Measurements from ENCODE around the gene TLCD3A.
"Not testable (repeated sequence)": the region's sequence is repeated elsewhere in the genome, so short reads cannot be mapped to it uniquely, and the experiment has no call there.

Gene TLCD3A

DNA sequence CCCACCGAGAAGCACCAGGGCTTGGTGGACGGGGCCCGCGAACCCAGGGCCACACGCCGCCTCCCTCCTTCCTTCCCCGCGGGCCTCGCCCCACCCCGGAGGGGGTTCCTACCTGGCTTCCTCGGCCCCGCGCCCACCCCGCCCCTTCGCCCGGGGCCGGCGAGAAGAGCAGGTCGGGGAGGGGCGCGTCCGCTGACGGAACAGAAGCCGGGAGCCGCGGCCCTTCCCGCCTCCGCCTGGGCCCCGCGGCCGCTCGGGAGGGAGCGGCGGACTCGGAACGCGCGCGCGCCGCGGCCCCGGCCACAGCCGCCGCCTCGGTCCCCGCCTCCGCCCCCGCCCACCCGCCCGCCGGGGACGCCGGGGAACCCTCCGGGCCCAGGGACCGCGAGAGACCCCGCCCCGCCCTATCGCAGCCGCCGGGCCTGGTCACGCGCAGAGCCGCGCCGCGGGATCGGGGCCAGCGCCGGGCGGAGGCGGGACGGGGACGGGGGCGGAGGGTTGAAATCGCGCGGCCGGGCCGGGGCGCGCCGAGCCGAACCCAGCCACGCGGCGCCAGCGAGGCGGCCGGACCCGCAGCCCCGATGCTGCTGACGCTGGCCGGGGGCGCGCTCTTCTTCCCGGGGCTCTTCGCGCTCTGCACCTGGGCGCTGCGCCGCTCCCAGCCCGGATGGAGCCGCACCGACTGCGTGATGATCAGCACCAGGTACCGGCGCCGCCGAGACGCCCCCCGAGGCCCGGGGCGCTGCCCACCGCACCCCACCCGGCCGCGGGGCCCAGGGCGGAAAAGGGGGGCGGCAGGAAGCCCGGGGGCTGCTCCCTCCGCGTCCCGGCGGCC, at the start of gene TLCD3A:
Gene TLCD3A, plus strand, starts transcription at position 530 of the 835 bp plus-strand sequence. Its CDS starts 52 bp downstream, at position 582.
- DNase-seq, result no peak

DNA sequence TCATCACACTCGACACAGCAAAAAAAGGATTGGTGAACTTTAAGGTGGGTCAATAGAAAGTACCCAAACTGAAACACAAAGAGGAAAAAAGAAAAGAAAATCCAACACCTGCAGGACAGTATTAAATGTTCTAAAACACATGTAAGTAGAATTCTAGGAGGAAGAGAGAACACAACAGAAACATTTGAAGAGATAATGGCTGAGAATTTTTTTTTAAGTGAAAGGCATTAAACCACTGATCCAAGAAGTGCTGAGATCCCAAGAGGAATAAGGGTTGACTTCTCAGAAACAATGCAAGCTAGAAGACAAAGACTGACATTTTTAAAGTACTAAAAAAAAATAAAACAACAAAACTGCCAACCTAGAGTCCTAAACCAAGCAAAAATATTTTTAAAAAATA, 49.4 kb upstream of the TLCD3A start:
- no peak for DNase-seq

DNA sequence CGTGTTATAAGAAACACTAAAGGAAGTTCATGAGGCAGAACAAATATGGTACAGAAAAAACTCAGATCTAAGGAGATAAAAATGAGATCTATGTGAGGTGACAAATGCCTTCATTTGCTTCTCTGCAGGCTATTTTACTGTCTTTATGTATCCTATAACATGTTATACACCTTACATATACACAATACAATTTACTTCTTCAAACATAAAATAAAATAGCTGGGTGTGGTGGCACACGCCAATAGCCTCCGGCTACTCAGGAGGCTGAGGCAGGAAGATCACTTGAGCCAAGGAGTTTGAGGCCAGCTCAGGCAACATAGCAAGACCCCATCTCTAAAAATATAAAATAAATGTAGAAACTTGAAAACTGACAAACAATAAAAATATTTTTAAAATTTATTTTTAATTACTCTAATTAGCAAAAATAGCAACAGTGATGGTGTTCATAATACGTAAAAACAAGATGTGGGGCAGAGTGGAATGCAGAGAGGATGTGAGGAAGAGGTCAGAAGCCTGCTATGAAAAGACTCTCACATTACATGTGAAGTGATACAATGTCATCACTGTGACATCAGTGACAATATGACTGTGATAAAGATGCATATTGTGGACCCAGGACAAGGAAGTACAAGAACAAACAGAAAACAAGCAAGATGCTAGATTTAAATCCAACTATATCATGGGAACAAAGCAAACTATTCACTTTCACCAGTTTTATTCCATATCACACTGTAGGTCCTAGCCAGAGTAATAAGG, 48.7 kb upstream of the TLCD3A start:
- DNase-seq, result no peak

DNA sequence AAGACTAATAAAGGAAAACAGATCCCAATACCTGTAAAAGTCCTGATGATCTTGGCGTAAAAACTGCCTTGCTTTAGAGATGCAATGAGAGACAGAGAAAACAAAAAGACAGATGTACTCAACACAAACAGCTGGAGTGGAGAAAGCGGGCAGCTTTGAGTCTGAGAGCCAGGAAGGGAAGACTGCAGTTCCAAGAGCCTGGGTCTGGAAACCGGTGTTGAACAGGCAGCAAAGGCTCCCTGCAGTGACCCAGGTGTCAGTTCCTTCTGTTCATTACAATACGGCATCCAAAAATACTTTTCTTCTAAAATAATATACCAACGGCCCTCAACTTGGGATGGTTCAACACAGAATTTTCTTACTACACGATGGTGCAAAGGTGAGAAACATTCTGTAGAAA, 47.4 kb upstream of the TLCD3A start:
- no peak for DNase-seq

DNA sequence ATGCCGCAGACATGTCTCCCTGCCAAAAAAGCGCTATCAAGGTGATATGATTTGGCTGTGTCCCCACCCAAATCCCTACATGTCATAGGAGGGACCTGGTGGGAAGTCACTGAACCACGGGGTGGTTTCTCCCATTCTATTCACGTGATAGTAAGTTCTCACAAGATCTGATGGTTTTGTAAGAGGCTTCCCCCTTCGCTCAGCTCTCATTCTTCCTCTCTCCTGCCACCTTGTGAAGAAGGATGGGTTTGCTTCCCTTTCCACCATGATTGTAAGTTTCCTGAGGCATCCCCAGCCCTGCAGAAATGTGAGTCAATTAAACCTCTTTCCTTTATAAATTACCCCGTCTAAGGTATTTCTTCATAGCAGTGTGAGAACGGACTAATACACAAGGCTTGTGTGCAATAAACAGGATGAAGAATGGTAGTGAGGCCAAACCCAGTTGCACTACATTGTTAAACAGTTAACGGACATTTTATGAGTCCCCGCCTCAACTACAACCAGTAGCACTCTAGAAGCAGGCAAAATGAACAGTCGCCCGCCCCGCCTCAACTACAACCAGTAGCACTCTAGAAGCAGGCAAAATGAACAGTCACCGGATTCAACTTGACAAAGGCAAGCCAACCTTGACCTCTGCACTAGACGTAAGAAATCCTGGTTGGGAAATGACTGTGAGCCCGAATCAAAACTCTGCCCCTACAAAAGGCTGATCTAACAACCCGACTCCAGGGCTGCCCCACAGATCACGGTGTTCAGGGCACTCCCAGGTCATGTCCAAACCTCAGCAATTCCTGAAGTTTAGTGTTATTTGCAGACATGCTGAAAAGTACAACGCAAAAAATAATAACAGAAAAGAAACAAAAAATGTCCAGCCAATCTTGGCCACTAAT, 44.1 kb upstream of the TLCD3A start:
- no peak for DNase-seq

DNA sequence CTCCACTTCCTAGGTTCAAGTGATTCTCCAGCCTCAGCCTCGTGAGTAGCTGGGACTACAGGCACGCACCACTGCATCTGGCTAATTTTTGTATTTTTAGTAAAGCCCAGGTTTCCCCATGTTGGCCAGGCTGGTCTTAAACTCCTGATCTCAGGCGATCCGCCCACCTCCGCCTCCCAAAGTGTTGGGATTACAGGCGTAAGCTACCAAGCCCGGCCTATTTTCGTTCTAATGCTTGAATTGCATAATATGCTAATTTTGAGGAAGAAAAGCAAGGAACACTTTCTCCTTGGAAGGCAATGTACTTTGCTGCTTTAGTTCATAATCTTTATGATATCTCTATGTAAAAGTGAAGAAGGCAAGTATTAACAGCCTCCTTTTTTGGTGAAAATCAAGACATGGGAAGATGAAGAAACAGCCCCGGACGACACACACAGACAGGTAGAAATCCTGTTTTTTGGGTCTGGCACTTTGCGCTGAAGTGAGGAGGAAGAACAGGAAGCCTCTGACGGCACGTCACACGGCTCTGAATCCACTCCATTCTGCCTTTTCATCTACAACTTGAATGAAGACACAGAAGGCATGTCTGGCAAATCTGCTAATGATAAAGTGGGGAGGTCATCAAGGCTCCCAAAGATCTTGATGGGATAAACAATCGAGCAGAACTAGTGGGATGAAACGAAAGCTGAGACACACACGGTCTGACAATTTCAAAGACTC, 42.7 kb upstream of the TLCD3A start:
- no peak for DNase-seq

DNA sequence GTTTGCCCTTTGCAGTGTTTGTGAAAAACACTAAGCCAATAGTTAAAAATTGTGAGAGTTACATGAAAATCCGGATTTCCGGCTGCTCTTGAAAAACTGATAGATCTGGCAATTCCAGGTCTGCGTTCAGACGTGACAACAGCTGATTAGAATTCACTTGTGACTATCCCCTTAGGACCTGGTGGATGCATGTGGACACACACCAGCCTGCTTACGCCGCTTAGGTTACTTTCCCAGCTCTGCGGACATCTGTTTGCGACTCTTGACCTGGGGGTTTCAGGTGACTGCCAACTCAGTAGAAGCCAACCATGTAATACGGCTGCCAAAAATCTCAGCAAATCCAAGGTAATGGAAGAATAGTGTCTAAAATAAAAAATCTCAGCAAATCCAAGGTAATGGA, 42.0 kb upstream of the TLCD3A start:
- DNase-seq, result no peak

DNA sequence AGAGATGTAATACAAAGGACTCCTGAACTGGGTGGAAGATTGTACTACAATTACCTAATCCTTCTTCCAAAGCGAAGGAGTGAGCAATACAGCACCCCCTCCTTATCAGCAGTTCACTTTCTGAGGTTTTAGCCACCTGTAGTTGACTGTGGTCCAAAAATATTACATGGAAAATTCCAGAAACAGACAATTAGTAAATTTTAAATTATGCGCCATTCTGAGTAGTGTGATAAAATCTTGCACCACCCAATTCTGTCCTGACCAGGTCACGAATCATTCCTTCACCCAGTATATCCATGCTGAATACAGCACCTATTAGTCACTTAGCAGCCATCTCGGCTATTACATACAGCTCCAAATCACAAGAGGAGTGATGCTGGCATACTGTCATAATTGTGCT, 41.0 kb upstream of the TLCD3A start:
- DNase-seq, result no peak

DNA sequence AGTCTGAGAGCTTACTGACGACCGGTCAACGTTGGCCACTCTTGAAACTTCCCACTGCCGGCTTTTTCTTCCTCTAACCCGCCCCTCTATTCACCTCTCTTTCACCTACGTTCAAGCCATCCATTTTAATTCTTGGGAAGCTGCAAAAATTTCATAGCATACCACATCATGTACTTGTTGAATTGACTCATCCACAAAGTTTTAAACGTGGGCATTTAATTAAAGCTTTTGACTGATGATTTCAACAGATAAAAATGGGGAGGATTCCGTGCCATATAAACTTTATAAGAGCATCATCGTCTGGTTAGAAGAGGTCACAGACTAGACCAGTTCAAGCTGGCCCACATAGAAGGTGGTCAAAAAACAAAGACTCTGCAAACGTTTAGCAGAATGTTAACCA, 40.3 kb upstream of the TLCD3A start:
- DNase-seq, result no peak

DNA sequence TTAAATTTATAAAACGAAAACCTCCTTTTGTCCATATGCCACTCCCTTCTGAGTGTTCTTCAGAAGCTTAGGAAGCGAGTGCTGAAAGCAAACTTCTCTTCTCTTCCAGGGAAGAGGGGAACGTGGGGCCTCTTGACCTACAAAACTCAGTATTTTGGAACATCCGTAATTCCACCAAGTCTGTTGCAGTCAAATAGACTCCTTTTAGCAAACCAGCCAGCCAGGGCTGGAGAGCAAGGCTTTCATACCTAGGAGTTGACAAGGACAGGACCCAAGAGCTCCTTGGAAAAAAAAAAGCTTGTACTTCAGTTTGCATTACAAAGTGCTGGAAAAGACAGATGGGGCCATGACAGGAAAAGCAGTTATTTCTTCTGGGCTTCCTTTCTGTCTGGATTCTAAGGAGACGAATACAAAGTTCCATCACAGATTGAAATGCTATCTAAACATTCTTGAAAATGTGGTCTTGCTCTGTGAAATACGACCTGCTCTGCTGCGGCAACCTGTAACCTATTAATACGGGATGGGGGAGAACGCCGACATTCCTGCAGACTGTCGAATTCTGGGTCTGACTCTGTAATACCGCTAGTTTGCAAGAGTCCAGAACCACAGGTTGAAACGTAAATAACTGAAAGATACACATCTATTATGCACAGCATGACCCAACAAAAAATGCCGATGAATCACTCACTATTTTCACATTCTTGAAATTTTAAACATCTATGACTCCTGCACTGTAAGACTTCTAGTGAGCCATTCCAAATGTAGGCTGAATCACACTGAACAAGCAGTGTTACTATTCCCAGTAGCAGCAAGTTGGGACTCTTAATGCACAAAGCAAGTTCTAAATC, 38.4 kb upstream of the TLCD3A start:
- DNase-seq, result no peak

DNA sequence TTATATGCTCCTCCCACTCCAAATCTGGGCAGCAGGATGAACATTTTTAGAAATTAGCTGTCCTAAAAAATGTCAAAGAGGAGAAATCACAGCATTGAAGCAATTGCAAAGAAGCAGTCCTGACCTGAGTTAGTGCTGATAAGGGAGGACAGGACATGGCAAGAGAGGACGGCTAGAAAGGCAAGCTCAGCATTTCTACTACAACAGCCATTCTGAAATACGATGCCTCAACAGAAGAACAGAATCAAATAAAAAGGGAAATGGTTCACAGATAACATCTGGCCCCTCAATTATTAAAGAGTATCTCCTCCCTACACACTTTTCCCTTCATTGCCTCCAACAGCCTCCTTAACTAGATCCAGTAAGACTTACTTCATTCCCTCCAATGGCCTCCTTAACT, 36.0 kb upstream of the TLCD3A start:
- no peak for DNase-seq

DNA sequence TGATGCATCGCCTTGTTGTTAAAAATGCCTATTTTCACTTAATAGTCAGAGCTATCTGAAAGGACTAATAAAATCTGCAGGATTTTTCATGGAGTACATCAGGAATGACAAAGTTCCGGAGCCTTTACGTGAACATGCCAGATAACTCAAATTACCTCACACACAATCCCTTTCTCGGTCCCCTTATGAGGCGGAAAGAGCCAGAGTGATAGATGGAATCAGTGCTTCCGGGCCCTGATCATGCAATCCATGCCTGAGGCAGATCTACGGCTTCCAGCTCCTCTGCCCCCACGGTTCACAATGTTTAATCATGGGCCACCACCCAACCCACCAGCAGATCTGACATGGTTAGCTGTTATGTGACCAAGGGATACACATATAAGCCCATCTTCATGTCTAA, 34.7 kb upstream of the TLCD3A start:
- no peak for DNase-seq

DNA sequence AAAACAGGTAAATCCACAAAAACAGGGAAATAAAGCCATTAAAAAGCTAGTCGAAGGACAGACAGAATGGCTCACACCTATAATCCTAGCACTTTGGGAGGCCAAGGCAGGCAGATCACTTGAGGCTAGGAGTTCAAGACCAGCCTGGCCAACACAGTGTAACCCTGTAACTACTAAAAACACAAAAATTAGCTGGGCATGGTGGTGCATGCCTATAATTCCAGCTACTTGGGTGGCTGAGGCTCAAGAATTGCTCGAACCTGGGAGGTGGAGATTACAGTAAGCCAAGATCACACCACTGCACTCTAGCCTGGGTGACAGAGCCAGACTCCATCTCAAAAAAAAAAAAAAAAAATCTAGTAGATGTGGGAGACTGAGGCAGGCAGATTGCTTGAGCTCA, 34.3 kb upstream of the TLCD3A start:
- not testable (repeated sequence) for DNase-seq

DNA sequence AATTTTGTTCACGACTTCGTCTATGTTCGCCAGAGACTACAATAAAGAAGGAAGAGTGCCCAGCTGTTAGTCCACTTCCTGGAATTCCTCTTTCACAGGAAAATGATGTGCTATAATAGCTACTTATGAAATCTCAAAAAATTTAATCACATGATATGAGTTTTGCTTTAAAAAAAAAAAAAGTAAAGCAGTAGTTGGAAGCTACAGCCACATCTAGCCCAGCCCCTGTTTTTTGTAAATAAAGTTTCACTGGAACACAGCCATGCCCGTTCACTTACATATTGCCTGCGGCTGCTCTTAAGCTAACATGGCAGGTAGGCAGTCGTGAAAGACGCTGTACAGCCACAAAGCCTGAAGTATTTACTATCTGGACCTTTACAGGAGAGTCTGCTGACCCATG, 33.1 kb upstream of the TLCD3A start:
- DNase-seq, result no peak

DNA sequence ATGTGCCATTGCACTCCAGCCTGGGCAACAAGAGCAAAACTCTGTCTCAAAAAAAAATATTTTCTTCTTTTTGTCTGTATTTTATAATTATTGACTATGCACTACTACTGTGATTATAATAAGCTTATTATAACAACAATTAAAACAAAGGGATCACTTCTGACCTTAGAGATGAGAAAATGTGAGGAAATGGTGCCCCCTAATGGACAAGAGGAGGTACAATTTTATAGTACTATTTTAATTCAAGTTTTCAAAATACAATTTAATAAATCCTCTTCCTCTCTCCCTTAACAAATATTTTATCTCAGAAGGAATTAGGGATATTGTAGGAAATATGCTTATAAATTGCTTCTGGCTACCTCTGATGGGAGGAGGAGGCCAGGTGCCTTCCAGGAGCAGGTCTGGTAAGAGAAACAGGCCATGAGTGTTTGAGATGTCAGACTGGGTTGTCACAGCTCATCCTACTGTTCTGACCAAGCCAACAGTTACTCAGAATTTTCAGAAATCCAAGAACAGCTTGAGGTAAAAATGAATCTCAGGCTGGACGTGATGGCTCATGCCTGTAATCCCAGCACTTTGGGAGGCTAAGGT, 31.8 kb upstream of the TLCD3A start:
- no peak for DNase-seq

DNA sequence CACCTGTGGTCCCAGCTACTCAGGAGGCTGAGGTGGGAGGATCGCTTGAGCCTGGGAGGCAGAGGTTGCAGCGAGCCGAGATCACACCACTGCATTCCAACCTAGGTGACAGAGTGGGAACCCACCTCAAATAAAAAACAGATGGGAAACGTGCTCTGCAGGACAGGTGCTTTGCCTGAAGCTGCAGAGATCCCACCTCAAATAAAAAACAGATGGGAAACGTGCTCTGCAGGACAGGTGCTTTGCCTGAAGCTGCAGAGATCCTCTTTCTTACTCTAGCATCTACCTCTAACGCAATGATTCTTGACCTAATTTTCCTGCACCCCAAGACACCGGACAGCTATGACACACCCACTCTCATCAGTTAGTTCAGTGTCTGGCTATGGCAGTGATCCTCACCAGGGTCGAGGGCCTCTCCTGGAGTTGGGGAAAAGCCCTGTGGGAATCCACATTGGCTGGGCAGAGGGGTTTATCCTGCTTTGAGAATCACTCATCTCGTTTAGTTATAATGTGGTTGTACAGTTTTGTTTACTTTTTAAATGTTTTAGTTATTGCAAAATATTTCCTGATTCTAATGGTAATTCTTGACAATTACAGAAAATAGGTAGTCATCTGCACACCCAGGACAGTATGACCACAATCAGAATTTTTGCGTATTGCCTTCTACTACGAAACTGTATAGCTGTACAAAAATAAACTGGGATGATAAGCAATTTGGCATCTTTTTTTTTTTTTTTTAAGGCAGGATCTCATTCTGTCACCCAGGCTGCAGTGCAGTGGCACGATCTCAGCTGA, 29.1 kb upstream of the TLCD3A start:
- DNase-seq, result no peak

DNA sequence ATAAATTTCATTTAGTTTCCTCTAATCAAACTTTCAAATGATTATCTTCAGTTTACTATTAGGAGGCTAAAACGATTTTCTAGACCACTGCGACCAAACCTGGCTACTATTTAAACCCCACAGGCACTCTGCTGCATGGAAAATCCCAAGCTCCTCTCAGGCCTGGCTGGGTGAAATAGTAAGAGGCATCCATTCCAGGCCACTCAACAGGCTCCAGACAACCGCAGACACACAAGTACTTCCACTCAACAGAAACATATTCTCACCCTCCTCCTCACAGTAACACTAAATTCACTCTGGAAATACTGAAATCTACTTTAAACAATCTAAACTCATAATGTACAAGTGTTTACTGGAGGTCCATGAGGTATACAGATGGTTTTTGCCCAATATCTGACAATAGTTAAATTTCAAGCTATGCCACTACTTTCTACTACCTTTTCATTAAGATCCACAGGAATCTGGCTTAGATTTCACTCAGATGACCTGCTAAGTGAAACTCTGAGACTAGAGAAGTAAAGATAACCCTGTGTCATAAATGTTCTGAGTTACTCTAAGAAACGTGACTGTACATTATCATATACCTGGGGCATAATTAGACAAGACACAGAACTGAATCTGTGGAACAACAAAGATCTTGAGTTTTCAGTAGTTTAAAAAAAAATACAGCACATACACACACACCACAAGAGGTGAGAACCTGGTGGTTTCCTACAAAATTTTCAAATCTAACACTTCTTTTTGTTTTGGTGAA, 28.1 kb upstream of the TLCD3A start:
- DNase-seq, result no peak

DNA sequence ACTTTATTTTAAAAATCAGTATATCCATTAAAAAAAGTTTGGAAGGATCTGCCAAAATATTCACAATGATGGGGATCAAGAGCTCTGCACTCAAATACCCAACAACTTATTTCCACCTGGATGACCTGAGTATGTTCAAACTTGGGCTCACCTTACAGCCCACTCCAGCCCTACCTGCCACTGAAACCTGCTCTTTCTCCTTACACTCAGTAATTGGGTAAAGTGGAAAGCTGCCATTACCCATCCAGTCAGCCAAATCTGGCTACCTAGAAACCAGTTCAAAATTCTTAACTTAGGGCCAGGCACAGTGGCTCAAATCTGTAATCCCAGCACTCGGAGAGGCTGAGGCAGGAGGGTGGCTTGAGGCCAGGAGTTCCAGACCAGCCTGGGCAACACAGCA, 27.4 kb upstream of the TLCD3A start:
- no peak for DNase-seq

DNA sequence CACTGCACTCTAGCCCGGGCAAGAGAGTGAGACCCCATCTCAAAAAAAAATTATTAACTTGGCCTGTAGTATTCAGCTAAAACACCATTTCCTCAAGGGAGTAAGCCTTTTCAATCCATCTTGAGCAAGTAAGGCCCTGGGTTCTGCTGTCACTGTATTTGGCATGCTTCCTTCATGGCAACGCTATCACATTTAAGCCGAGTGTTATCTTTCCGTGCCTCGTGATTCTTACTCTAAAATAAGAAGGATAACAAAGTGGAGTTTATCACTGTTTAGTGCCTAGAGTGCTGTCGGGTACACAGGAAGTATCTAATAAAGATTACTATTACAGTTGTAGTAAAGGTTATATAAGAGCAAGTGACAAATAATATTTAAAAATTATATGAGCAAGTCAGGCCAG, 26.5 kb upstream of the TLCD3A start:
- DNase-seq, result no peak

DNA sequence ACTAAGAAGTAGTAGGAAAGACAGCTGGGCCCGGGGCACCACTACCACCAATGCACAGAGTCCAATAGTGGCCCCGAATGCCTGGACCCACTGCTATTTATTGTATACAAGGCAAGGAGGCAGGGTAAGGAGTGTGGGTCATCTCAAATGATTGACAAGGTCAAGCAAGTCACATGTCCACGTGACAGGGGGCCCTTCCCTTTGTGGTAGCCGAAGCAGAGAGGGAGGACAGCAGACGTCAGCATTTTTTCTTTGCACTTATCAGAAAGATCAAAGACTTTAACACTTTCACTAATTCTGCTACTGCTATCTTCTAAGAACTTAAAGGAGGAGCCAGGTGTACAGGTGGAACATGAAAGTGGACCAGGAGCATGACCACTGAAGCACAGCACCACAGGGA, 24.3 kb upstream of the TLCD3A start:
- no peak for DNase-seq
